Heart right ventricle (tissue), 16 donors: Measurements from ENCODE around the gene USP44. TPM values are rescaled to one million over a fixed set of nuclear protein-coding genes. Genes with fewer than 3 reads are reported as not detected.

Experiments used
- ATAC-seq, 8 donors: fragments of 200-7000 bp; cut with Tn5 transposase; one replicate each; pipeline ENCODE4 v1.9.1; 2020; ENCODE audit warnings: mild to moderate bottlenecking in 8 of 8, moderate library complexity in 8 of 8, moderate number of reproducible peaks in 1 of 8
- DNase-seq, 2 donors: peaks; one replicate each; pipeline ENCODE4 v3.0.0-alpha.2; 2020
- H3K27ac ChIP-seq, 10 donors: fragments of 200-600 bp; sonication (generic) in 2 of 10; one replicate each; pipeline versions ENCODE4 v1.5.0 to v1.8.0; 2020 to 2022; ENCODE audit warnings: mild to moderate bottlenecking in 3 of 10
- H3K27me3 ChIP-seq, 7 donors: fragments of 200-600 bp; one replicate each; pipeline ENCODE4 v1.8.0; 2021 to 2022; ENCODE audit warnings: mild to moderate bottlenecking in 2 of 7
- H3K36me3 ChIP-seq, 9 donors: fragments of 200-600 bp; sonication (generic) in 1 of 9; one replicate each; pipeline versions ENCODE4 v1.5.0 to v1.8.0; 2020 to 2022; ENCODE audit warnings: mild to moderate bottlenecking in 2 of 9
- H3K4me1 ChIP-seq, 9 donors: fragments of 200-600 bp; sonication (generic) in 1 of 9; one replicate each; pipeline versions ENCODE4 v1.5.0 to v1.8.0; 2020 to 2022; ENCODE audit warnings: mild to moderate bottlenecking in 4 of 9
- H3K4me3 ChIP-seq, 10 donors: fragments of 200-600 bp; sonication (generic) in 2 of 10; one replicate each; pipeline versions ENCODE4 v1.5.0 to v1.8.0; 2020 to 2022; ENCODE audit warnings: mild to moderate bottlenecking in 7 of 10, moderate library complexity in 2 of 10
- H3K9me3 ChIP-seq, 11 donors: fragments of 200-600 bp in 10 of 11; sonication (generic) in 2 of 11; one replicate each; pipeline versions ENCODE4 v1.5.0 to v1.8.0; 2013 to 2022; ENCODE audit warnings: mild to moderate bottlenecking in 2 of 11, control low read depth in 1 of 11, moderate library complexity in 1 of 11
- CTCF ChIP-seq, 9 donors: fragments of 200-600 bp; sonication (generic) in 2 of 9; IDR thresholded peaks; one replicate each; pipeline versions ENCODE4 v1.5.0 to v1.8.0; 2021 to 2022; ENCODE audit warnings: antibody characterized with exemption in 9 of 9, mild to moderate bottlenecking in 5 of 9, moderate library complexity in 1 of 9
- WGBS, 2 donors: extraction: QIAGEN DNeasy Blood & Tissue Kit; methylation state at CpG; one replicate each; pipeline ENCODE4 v1.1.7; 2013; ENCODE audit warnings: inconsistent platforms in 1 of 2; 5-methylcytosine and 5-hydroxymethylcytosine counted together
- intact Hi-C, 10 donors: fragments of 100-400 bp; cut with DNase I; formaldehyde crosslinking; loops; one replicate each; pipeline versions ENCODE4 v1.11.1 to v1.14.2; 2022
- polyA plus RNA-seq, 2 donors: library from polyadenylated mRNA; stranded (reverse); fragments of 200-250 nt; gene quantifications; one replicate each; pipeline ENCODE4 v1.2.3, GENCODE V29; 2013
- total RNA-seq, 10 donors: library from RNA; stranded (reverse); fragmentation: NEBNext Ultra II Directional in 3 of 10; extraction: Animal tissue kit (Norgen Biotek cat#: 25700) in 3 of 10; gene quantifications; one replicate each; pipeline versions ENCODE4 v1.2.1 to v1.2.4, GENCODE V29; 2021 to 2023
- donor health status: Arrhythmogenic right ventricular cardiomyopathy.
- donor health status: ischemic (EF 13 %, LVEDD 7.1; RV severe dilation, severe dysfunction).
- donor health status: healthy with polysubstance abuse.
- donor health status: DM: no; HTN: yes; CAD: no.
- donor health status: DM: no; HTN: no; CAD: no.
- donor health status: ischemic (EF 25% LVEDD 6.9; RV normal size, moderate dysfunction).
- donor health status: ischemic (EF 25% LVEDD 5.7; RV mildly dilated, moderate dysfunction).
- donor health status: healthy.
- donor health status: DM: yes; HTN: yes; CAD: no.
- donor health status: Ischemic cardiomyopathy.
- donor health status: ischemic (EF 35%, LVEDD 5.7; RV mildly dilated, moderate dysfunction).
- donor health status: nonischemic (EF 11% LVEDD 7.7; RV severe dilation, severe dysfunction).
- donor health status: DM: yes; HTN: yes; CAD: no.
- donor health status: PGD.
- donor health status: ischemic (EF 29% LVEDD 5.4; RV normal size, mild dysfunction).
- donor health status: nonischemic (EF 23%, LVEDD 6.1; RV moderate dilation, normal function).

USP44 gene
- total and polyA plus RNA-seq, 12 donors, result 0.06 to 0.89 (median 0.31) TPM; not detected in 1

DNA sequence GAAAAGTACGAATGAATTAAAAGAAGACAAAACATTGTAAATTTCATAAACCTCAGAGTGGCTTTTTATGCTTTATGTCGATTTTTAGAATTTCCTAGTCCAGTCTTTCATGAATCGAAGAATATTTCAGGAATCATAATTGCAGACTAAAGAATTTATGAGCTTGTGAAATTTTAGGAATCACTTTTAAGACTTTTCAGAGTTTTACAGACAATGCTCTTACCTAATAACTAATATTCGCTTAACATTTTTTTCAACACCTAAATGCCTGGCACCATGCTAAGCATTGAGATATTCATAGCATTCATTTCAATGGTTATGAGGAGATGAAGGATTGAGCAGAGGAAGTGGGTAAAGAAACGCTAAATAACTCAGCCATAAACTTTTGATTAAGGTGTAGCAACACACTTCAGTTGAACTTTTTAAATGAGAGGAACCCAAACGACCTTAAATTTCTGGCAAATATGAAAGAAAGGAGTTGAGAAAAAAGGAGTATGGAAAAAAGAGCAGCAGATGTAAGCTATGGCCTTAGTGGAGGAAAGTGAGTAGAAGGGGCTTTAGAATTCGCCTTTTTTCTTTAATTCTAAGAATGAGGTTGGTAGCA, 739 bp upstream of the USP44 start:
- H3K9me3 ChIP-seq, result peaks cover 0 to 9% (median 0%) of the 10 kb centered on the region in 11 donors
- WGBS, 2 donors, result 71 to 72% methylated on average over 7 of the region's 7 CpGs
- no peaks in the 10 kb centered on the region for H3K36me3 ChIP-seq
- no peak overlapping the region for H3K27ac ChIP-seq
- H3K4me1 ChIP-seq, result peaks cover 0 to 14% (median 9%) of the 10 kb centered on the region in 9 donors
- H3K4me3 ChIP-seq, result no peak overlapping the region
- DNase-seq (no peak), ATAC-seq (no peak)
- peaks cover 0 to 38% (median 17%) of the 10 kb centered on the region in 7 donors for H3K27me3 ChIP-seq
- TF ChIP-seq CTCF (IDR thresholded peaks at IDR 0.05), result no peak
- intact Hi-C loops, result no loop called here

- peaks cover 0 to 55% (median 18%) of the 10 kb centered on the region in 7 donors for H3K27me3 ChIP-seq
- H3K4me1 ChIP-seq, result peaks cover 0 to 14% (median 9%) of the 10 kb centered on the region in 9 donors
- H3K27ac ChIP-seq, result no peak overlapping the region
- ATAC-seq (no peak), DNase-seq (no peak)
- intact Hi-C loops, result no loop called here
- peaks cover 0 to 9% (median 0%) of the 10 kb centered on the region in 11 donors for H3K9me3 ChIP-seq
- H3K4me3 ChIP-seq, result peak overlapping the region in 7 of 10 donors; percentile 67 to 83 (median 75)
- TF ChIP-seq CTCF (IDR thresholded peaks at IDR 0.05), result no peak
- no peaks in the 10 kb centered on the region for H3K36me3 ChIP-seq
- WGBS, 2 donors, result 62 to 76% methylated on average over 12 of the region's 12 CpGs
Observed at GRCh38 chr12:95549392-95550084, 1.7 kb downstream of the USP44 start.

- Histone ChIP-seq H3K27ac (peak overlapping the region in 4 of 10 donors; percentile 31 to 53 (median 38)), H3K4me3 (peak overlapping the region; percentile 53 to 83 (median 75)), H3K9me3 (peaks cover 0 to 9% (median 0%) of the 10 kb centered on the region in 11 donors), H3K36me3 (no peaks in the 10 kb centered on the region), H3K4me1 (peaks cover 0 to 14% (median 9%) of the 10 kb centered on the region in 9 donors), H3K27me3 (peaks cover 0 to 55% (median 18%) of the 10 kb centered on the region in 7 donors)
- intact Hi-C loops, result no loop called here
- ATAC-seq (peak; percentile 75 to 91 (median 83)), DNase-seq (peak; percentile 20 to 48)
- TF ChIP-seq CTCF (IDR thresholded peaks at IDR 0.05), result no peak
- WGBS, 2 donors, result 5 to 6% methylated on average over 63 to 98 of the region's 98 CpGs
Observed at GRCh38 chr12:95548539-95549391, 2.5 kb downstream of the USP44 start.

- peak; percentile 47 to 71 (median 55) for ATAC-seq
- Histone ChIP-seq H3K36me3 (no peaks in the 10 kb centered on the region), H3K27ac (peak overlapping the region in 5 of 10 donors; percentile 30 to 53 (median 37)), H3K4me3 (peak overlapping the region; percentile 53 to 83 (median 75)), H3K4me1 (peaks cover 0 to 14% (median 9%) of the 10 kb centered on the region in 9 donors), H3K9me3 (peaks cover 0 to 9% (median 0%) of the 10 kb centered on the region in 11 donors), H3K27me3 (peaks cover 0 to 55% (median 18%) of the 10 kb centered on the region in 7 donors)
- peak in 1 of 2 donors; percentile 25 for DNase-seq
- intact Hi-C loops, result no loop called here
- no peak for TF ChIP-seq CTCF (IDR thresholded peaks at IDR 0.05)
- 1% methylated on average over 50 of the region's 50 CpGs for WGBS, 2 donors
Observed at GRCh38 chr12:95548056-95548538, 3.2 kb downstream of the USP44 start.
